Ovary (tissue), 9 donors: ENCODE measurements around the gene SLFN12. TPM values are rescaled to one million over a fixed set of nuclear protein-coding genes. Genes with fewer than 3 reads are reported as not detected.

Experiments used
- DNase-seq, 5 donors: peaks; one replicate each; pipeline ENCODE4 v3.0.0-alpha.2; 2019 to 2020
- H3K27ac ChIP-seq, 2 donors: fragments of 200-600 bp; one replicate each; pipeline versions ENCODE4 v1.5.1 to v1.8.0; 2019 to 2022
- H3K27me3 ChIP-seq: fragments of 200-600 bp; one replicate; pipeline ENCODE4 v1.8.0; 2022
- H3K36me3 ChIP-seq: fragments of 200-600 bp; sonication (generic); one replicate; pipeline ENCODE4 v1.5.1; 2019
- H3K4me1 ChIP-seq: one replicate; pipeline ENCODE4 v1.8.1; 2013; ENCODE audit warnings: mild to moderate bottlenecking, moderate library complexity; ENCODE audit not compliant: insufficient read depth
- H3K4me3 ChIP-seq: fragments of 200-600 bp; sonication (generic); one replicate; pipeline ENCODE4 v1.5.1; 2017
- H3K9me3 ChIP-seq, 2 donors: fragments of 200-600 bp in 1 of 2; sonication (generic) in 1 of 2; one replicate each; pipeline versions ENCODE4 v1.5.1 to v1.8.1; 2013 to 2019; ENCODE audit warnings: mild to moderate bottlenecking in 1 of 2, moderate library complexity in 1 of 2
- EP300 ChIP-seq: sonication (generic); formaldehyde crosslinking; IDR thresholded peaks from one replicate; pipeline ENCODE4 v1.6.1; 2017; ENCODE audit warnings: antibody characterized with exemption
- POLR2A ChIP-seq: fragments of 450-650 bp; IDR thresholded peaks from one replicate; pipeline ENCODE4 v1.6.1; 2017; ENCODE audit warnings: antibody characterized with exemption, mild to moderate bottlenecking, moderate library complexity
- WGBS, 3 donors: extraction: QIAGEN DNeasy Blood & Tissue Kit in 1 of 3; methylation state at CpG; one replicate each; pipeline versions ENCODE4 v1.1.5 to v1.1.7; 2013 to 2017; 5-methylcytosine and 5-hydroxymethylcytosine counted together
- intact Hi-C, 4 donors: fragments of 100-400 bp; cut with DNase I; formaldehyde crosslinking; loops; one replicate each; pipeline versions ENCODE4 v1.11.0 to v1.15.1; 2022 to 2023
- polyA plus RNA-seq, 2 donors: library from polyadenylated mRNA; stranded (reverse); fragments of 200-250 nt in 1 of 2; fragments of 350-450 nt in 1 of 2; fragmentation: Illumina TruSeq in 1 of 2; extraction: RNeasy Lipid Tissue Mini Kit (QIAGEN cat#74804) in 1 of 2; gene quantifications; one replicate each; pipeline ENCODE4 v1.2.3, GENCODE V29; 2013 to 2014
- total RNA-seq, 7 donors: library from RNA; depleted of rRNA in 2 of 7; stranded (reverse); fragments of >200 nt in 2 of 7; fragmentation: NEBNext Ultra II Directional in 3 of 7; extraction: Animal tissue kit (Norgen Biotek cat#: 25700) in 3 of 7; gene quantifications; one replicate each; pipeline versions ENCODE4 v1.1.0 to v1.2.4, GENCODE V29; 2016 to 2023
- TF ChIP-seq, protein P1 (sequence below), 3 donors: fragments of 450-650 bp in 2 of 3; fragments of 200-600 bp in 1 of 3; IDR thresholded peaks; one replicate each; pipeline versions ENCODE4 v1.5.1 to v1.8.0; 2016 to 2022; ENCODE audit warnings: antibody characterized with exemption in 3 of 3, mild to moderate bottlenecking in 1 of 3
- donor health status: DM: no; HTN: no; CAD: no; lungs with moderate emphysema.
- donor health status: DM: no; HTN: no; CAD: no.
- donor health status: Bipolar disorder and iron deficiency.
- donor health status: DM: yes; HTN: yes; CAD: no.
- donor health status: DM: no; HTN: no; CAD: no.
- donor health status: DM: yes; HTN: yes; CAD: no.

SLFN12 gene
- total and polyA plus RNA-seq, 9 donors, result 4.4 to 11.3 (median 7.8) TPM

DNA sequence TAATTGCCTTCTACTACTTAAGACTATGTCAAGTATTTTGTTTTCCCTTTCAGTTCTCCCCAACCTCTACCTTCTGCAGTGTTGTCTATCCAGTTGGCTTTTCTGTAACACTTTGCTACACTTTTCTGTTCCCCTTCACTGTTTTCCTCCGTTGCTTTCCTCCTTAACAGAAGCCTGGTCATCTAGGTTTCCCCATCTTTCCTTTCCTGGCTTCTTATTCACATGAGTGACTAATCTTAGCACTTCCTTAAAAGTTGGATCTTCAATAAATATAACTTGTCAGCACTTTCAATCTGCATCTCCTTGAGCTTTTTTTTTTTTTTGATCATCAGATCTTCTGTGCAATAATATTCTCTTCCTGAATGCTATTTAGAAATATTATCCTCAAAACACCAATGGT, 56.1 kb downstream of the SLFN12 start:
- H3K27ac ChIP-seq, result peak overlapping the region in 1 of 2 donors; percentile 1
- no peaks in the 10 kb centered on the region for H3K36me3 ChIP-seq
- 45 to 54% (median 51%) methylated on average over 1 of the region's 1 CpG for WGBS, 3 donors
- intact Hi-C loops, result no loop called here
- TF ChIP-seq EP300 (no peak), POLR2A (no peak)
- TF ChIP-seq, protein P1, sequence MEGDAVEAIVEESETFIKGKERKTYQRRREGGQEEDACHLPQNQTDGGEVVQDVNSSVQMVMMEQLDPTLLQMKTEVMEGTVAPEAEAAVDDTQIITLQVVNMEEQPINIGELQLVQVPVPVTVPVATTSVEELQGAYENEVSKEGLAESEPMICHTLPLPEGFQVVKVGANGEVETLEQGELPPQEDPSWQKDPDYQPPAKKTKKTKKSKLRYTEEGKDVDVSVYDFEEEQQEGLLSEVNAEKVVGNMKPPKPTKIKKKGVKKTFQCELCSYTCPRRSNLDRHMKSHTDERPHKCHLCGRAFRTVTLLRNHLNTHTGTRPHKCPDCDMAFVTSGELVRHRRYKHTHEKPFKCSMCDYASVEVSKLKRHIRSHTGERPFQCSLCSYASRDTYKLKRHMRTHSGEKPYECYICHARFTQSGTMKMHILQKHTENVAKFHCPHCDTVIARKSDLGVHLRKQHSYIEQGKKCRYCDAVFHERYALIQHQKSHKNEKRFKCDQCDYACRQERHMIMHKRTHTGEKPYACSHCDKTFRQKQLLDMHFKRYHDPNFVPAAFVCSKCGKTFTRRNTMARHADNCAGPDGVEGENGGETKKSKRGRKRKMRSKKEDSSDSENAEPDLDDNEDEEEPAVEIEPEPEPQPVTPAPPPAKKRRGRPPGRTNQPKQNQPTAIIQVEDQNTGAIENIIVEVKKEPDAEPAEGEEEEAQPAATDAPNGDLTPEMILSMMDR (IDR thresholded peaks at IDR 0.05), result no peak
- H3K4me1 ChIP-seq, result no peaks in the 10 kb centered on the region
- no peak overlapping the region for H3K4me3 ChIP-seq
- no peaks in the 10 kb centered on the region for H3K27me3 ChIP-seq
- no peak for DNase-seq
- H3K9me3 ChIP-seq, result no peaks in the 10 kb centered on the region

DNA sequence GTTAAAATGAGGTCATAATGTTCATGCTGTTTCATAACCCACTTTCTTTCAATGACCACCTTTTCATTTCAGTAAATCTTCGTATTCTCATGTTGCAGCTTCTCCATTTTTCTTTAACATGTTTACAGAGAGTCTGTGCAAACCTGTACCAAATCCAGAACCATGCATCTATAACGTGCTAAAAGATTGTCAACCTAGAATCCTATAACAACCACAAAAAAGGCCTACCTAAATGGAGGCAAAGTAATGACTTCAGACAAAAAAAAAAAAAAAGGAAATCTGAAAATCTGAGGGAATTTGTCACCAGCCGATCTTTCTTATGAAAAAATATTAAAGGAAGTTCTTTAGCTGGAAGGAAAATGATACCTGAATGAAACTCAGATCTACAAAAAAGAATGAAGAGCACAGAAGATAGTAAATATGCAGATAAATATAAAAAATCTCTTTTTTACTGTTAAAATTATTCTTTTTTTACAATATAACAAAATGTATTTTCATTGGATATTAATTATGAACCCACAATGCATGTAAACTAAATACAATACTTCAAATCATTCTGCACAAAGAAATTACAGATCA, 57.4 kb downstream of the SLFN12 start:
- Histone ChIP-seq H3K4me1 (no peaks in the 10 kb centered on the region), H3K27me3 (no peaks in the 10 kb centered on the region), H3K4me3 (peak overlapping the region; percentile 78), H3K36me3 (no peaks in the 10 kb centered on the region), H3K27ac (peak overlapping the region; percentile 95 to 98), H3K9me3 (no peaks in the 10 kb centered on the region)
- intact Hi-C loops, result loop anchor here in 1 of 4 donors (2.0 kb wide), 1 partner anchor 60 kb away; no protein-coding TSS in a partner anchor
- TF ChIP-seq EP300, result no peak
- TF ChIP-seq, protein P1 (IDR thresholded peaks at IDR 0.05), result no peak
- TF ChIP-seq POLR2A, result no peak
- no peak for DNase-seq
- WGBS, 3 donors, result 17 to 39% (median 20%) methylated on average over 3 of the region's 3 CpGs

DNA sequence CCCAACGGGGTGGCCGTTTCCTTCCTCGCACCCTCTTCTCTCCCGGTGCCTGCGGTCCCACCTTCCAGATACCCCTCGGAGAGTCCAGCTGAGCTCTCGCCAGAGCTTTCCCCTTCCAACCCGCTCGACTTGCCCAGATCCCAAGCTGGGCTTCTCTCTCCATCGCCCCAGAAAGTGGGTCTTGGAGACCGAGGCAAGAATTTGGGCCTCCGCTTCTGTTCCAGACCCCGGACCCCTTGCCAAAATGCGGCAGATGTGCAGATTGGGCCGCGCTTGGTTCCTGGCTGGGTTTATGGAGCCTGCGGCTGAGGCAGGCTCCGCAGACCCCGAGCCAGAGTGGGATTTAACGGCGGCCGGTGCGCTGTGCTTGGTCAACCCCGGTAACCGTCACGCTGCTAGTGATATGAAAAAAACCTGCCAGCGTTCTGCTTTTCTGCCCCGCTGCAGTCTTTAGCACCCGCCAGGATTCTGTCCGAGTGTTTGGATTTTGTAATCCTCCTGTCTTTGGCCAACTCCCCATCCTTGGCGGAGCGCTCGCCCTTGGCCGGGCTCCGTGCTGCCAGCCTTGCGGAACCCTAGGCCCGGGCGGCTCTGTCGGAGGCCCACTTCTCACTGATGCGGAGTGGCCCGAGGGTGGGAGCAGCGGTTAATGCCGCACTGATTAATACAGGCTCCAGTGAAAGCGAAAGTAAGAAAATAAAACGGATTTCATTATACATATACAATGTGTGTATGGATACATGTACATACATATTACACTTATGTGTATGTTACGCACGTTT, 58.1 kb downstream of the SLFN12 start:
- intact Hi-C loops, result loop anchor here in 1 of 4 donors (2.0 kb wide), 1 partner anchor 61 kb away; no protein-coding TSS in a partner anchor
- TF ChIP-seq POLR2A (no peak), EP300 (no peak)
- TF ChIP-seq, protein P1 (IDR thresholded peaks at IDR 0.05), result no peak
- no peaks in the 10 kb centered on the region for H3K4me1 ChIP-seq

DNA sequence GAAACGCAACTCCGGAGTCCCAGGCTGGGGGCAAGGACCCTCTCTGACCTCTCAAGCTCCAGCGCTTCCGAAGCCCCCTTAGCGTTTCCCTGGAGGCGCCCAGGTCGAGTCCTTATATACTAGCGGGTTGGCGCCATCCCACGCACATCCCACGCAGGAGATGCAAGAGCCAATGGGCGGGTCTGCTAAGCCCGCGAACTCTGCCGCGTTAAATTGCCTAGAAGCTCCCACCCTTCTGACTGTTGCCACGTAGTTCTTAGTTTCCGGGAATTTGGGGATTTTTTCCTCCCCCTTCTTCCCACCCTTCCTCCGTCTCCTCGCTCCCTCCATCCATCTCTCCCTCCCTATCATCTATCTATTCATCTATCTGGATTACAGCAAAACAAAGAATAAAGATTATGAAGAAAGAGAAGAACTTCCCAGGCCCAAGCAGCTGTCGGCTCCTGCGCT, 58.7 kb downstream of the SLFN12 start, which contains the start of gene SLFN11:
Gene SLFN11 (minus strand): TSS at position 88 of the 450 bp plus-strand sequence. CDS start 9,814 bp downstream, outside the sequence.
- intact Hi-C loops, result no loop called here
- peak; percentile 81 for TF ChIP-seq EP300
- TF ChIP-seq, protein P1 (IDR thresholded peaks at IDR 0.05), result peak in 2 of 3 donors; percentile 19 to 41
- TF ChIP-seq POLR2A, result peak; percentile 96
- H3K27me3 ChIP-seq, result no peaks in the 10 kb centered on the region
- peak within 1 kb of the TSS; percentile 95 to 98 for H3K27ac ChIP-seq
- DNase-seq, result peak; percentile 91 to 96 (median 94)
- no peaks in the 10 kb centered on the region for H3K4me1 ChIP-seq
- 0 to 1% (median 0%) methylated on average over 22 of the region's 22 CpGs for WGBS, 3 donors
- H3K36me3 ChIP-seq, result no peaks in the 10 kb centered on the region
- H3K4me3 ChIP-seq, result peak within 1 kb of the TSS; percentile 78
- no peaks in the 10 kb centered on the region for H3K9me3 ChIP-seq

More for the DNA sequence above, 58.1 kb downstream of the SLFN12 start:
- Histone ChIP-seq H3K9me3 (no peaks in the 10 kb centered on the region), H3K27me3 (no peaks in the 10 kb centered on the region), H3K27ac (peak overlapping the region; percentile 95 to 98), H3K4me3 (peak overlapping the region; percentile 78), H3K36me3 (no peaks in the 10 kb centered on the region)
- DNase-seq, result peak; percentile 58 to 80 (median 73)
- 0 to 1% (median 0%) methylated on average over 43 to 47 of the region's 47 CpGs for WGBS, 3 donors
